Measurements from ENCODE around the gene SLC6A3. TPM values are rescaled to one million over a fixed set of nuclear protein-coding genes. Genes with fewer than 3 reads are reported as not detected.
"Not testable (repeated sequence)": the region's sequence is repeated elsewhere in the genome, so short reads cannot be mapped to it uniquely, and the experiment has no call there.

SLC6A3 gene
- total RNA-seq, 1 experiment from 2014 or later: 0.07 TPM

- Histone ChIP-seq H3K36me3 (replicated peaks; ENCODE audit: control insufficient read depth, insufficient read depth, low read length) (peaks cover 41% of the 10 kb centered on the region), H3K4me3 (ENCODE audit: insufficient read depth, low read depth, low read length) (no peak overlapping the region), H3K27me3 (ENCODE audit: control insufficient read depth, insufficient read depth, low read length) (no peaks in the 10 kb centered on the region)
- peak; percentile 51 for DNase-seq
These were observed 18.3 kb upstream of the SLC6A3 start for GRCh38 chr5:1463326-1464095.

GRCh38 chr5:1462358-1462757 is 17.1 kb upstream of the SLC6A3 start:
- Histone ChIP-seq H3K36me3 (replicated peaks; ENCODE audit: control insufficient read depth, insufficient read depth, low read length) (peaks cover 42% of the 10 kb centered on the region), H3K27me3 (ENCODE audit: control insufficient read depth, insufficient read depth, low read length) (no peaks in the 10 kb centered on the region), H3K4me3 (ENCODE audit: insufficient read depth, low read depth, low read length) (no peak overlapping the region)
- peak; percentile 48 for DNase-seq

GRCh38 chr5:1461396-1461795 is 16.2 kb upstream of the SLC6A3 start:
- peak; percentile 56 for DNase-seq
- peaks cover 42% of the 10 kb centered on the region for H3K36me3 ChIP-seq (replicated peaks; ENCODE audit: control insufficient read depth, insufficient read depth, low read length)
- no peaks in the 10 kb centered on the region for H3K27me3 ChIP-seq (ENCODE audit: control insufficient read depth, insufficient read depth, low read length)

GRCh38 chr5:1460054-1460682 is 14.9 kb upstream of the SLC6A3 start:
- peak; percentile 47 for DNase-seq
- Histone ChIP-seq H3K27me3 (ENCODE audit: control insufficient read depth, insufficient read depth, low read length) (no peaks in the 10 kb centered on the region), H3K4me3 (ENCODE audit: insufficient read depth, low read depth, low read length) (no peak overlapping the region), H3K36me3 (replicated peaks; ENCODE audit: control insufficient read depth, insufficient read depth, low read length) (peaks cover 40% of the 10 kb centered on the region)

More at GRCh38 chr5:1461396-1461795, 16.2 kb upstream of the SLC6A3 start:
- no peak overlapping the region for H3K4me3 ChIP-seq (ENCODE audit: insufficient read depth, low read depth, low read length)

- not testable (repeated sequence) for H3K27me3 ChIP-seq (ENCODE audit: control insufficient read depth, insufficient read depth, low read length); DNase-seq; H3K4me3 ChIP-seq (ENCODE audit: insufficient read depth, low read depth, low read length)
- peaks cover 32% of the 10 kb centered on the region for H3K36me3 ChIP-seq (replicated peaks; ENCODE audit: control insufficient read depth, insufficient read depth, low read length)
These were observed 14.2 kb upstream of the SLC6A3 start for GRCh38 chr5:1459435-1459834.

GRCh38 chr5:1456110-1456881 is 11.1 kb upstream of the SLC6A3 start:
- not testable (repeated sequence) for H3K27me3 ChIP-seq (ENCODE audit: control insufficient read depth, insufficient read depth, low read length); DNase-seq; H3K4me3 ChIP-seq (ENCODE audit: insufficient read depth, low read depth, low read length)
- H3K36me3 ChIP-seq (replicated peaks; ENCODE audit: control insufficient read depth, insufficient read depth, low read length): peaks cover 13% of the 10 kb centered on the region

- Histone ChIP-seq H3K36me3 (replicated peaks; ENCODE audit: control insufficient read depth, insufficient read depth, low read length) (peaks cover 4% of the 10 kb centered on the region), H3K27me3 (ENCODE audit: control insufficient read depth, insufficient read depth, low read length) (peaks cover 2% of the 10 kb centered on the region; the same call in 1 of the 2 replicates), H3K4me3 (ENCODE audit: insufficient read depth, low read depth, low read length) (no peak overlapping the region)
- no peak for DNase-seq
These were observed 8.4 kb upstream of the SLC6A3 start for GRCh38 chr5:1453613-1454012.

- Histone ChIP-seq H3K36me3 (replicated peaks; ENCODE audit: control insufficient read depth, insufficient read depth, low read length) (no peaks in the 10 kb centered on the region), H3K4me3 (ENCODE audit: insufficient read depth, low read depth, low read length) (no peak overlapping the region), H3K27me3 (ENCODE audit: control insufficient read depth, insufficient read depth, low read length) (peaks cover 40% of the 10 kb centered on the region)
- no peak for DNase-seq
These were observed 3.9 kb upstream of the SLC6A3 start for GRCh38 chr5:1449081-1449630.

- peak; percentile 24 for DNase-seq
- H3K36me3 ChIP-seq (replicated peaks; ENCODE audit: control insufficient read depth, insufficient read depth, low read length): no peaks in the 10 kb centered on the region
- H3K27me3 ChIP-seq (ENCODE audit: control insufficient read depth, insufficient read depth, low read length): peaks cover 46% of the 10 kb centered on the region
- no peak overlapping the region for H3K4me3 ChIP-seq (ENCODE audit: insufficient read depth, low read depth, low read length)
These were observed 3.3 kb upstream of the SLC6A3 start for GRCh38 chr5:1448511-1449011.

GRCh38 chr5:1447671-1448361 is 2.6 kb upstream of the SLC6A3 start:
- Histone ChIP-seq H3K36me3 (replicated peaks; ENCODE audit: control insufficient read depth, insufficient read depth, low read length) (no peaks in the 10 kb centered on the region), H3K27me3 (ENCODE audit: control insufficient read depth, insufficient read depth, low read length) (peaks cover 53% of the 10 kb centered on the region), H3K4me3 (ENCODE audit: insufficient read depth, low read depth, low read length) (no peak overlapping the region)
- DNase-seq: peak; percentile 37

GRCh38 chr5:1446602-1447343 is 1.5 kb upstream of the SLC6A3 start:
- Histone ChIP-seq H3K27me3 (ENCODE audit: control insufficient read depth, insufficient read depth, low read length) (peaks cover 60% of the 10 kb centered on the region), H3K36me3 (replicated peaks; ENCODE audit: control insufficient read depth, insufficient read depth, low read length) (no peaks in the 10 kb centered on the region), H3K4me3 (ENCODE audit: insufficient read depth, low read depth, low read length) (no peak overlapping the region)
- no peak for DNase-seq

GRCh38 chr5:1445689-1446601 is 705 bp upstream of the SLC6A3 start:
- peak; percentile 82 for DNase-seq
- H3K4me3 ChIP-seq (ENCODE audit: insufficient read depth, low read depth, low read length): peak overlapping the region; percentile 53
- no peaks in the 10 kb centered on the region for H3K36me3 ChIP-seq (replicated peaks; ENCODE audit: control insufficient read depth, insufficient read depth, low read length)
- H3K27me3 ChIP-seq (ENCODE audit: control insufficient read depth, insufficient read depth, low read length): peaks cover 63% of the 10 kb centered on the region

All from H7 (cell line).